K562 (cell line): ENCODE results near the gene MAPT. TPM values are rescaled to one million over a fixed set of nuclear protein-coding genes. Genes with fewer than 3 reads are reported as not detected.

Experiments used
- CLOCK ChIP-seq: fragments of 250-450 bp; sonication (Bioruptor Pico); IDR thresholded peaks from 2 replicates; pipeline ENCODE4 v1.4.0; 2020; ENCODE audit warnings: mild to moderate bottlenecking, moderate library complexity, borderline replicate concordance
- GTF2B ChIP-seq: IDR thresholded peaks from 2 replicates; pipeline ENCODE4 v1.6.1; 2011; ENCODE audit not compliant: insufficient read length; ENCODE audit errors: extremely low read depth
- MXI1 ChIP-seq: IDR thresholded peaks from 2 replicates; pipeline ENCODE4 v1.6.1; 2011; ENCODE audit warnings: low read depth, mild to moderate bottlenecking, improper control_type of control experiment, low read length
- NFRKB ChIP-seq: fragments of 450-650 bp; IDR thresholded peaks from 2 replicates; pipeline ENCODE4 v1.6.1; 2016; ENCODE audit warnings: low read depth
- PHB2 ChIP-seq: fragments of 450-650 bp; IDR thresholded peaks from 2 replicates; pipeline ENCODE4 v1.6.1; 2017; ENCODE audit warnings: low read depth
- RFX7 ChIP-seq: fragments of 250-450 bp; sonication (Bioruptor Pico); IDR thresholded peaks from 2 replicates; pipeline ENCODE4 v1.5.1; 2021; ENCODE audit warnings: mild to moderate bottlenecking
- SREBF2 ChIP-seq: sonication (generic); formaldehyde crosslinking; IDR thresholded peaks from 2 replicates; pipeline ENCODE4 v1.4.0; 2020; ENCODE audit warnings: mild to moderate bottlenecking, missing genetic modification reagents
- ZNF239 ChIP-seq: fragments of 250-450 bp; sonication (Bioruptor Pico); IDR thresholded peaks from 2 replicates; pipeline ENCODE4 v1.4.0; 2020; ENCODE audit warnings: mild to moderate bottlenecking
- ZNF280B ChIP-seq: fragments of 250-450 bp; sonication (Bioruptor Pico); IDR thresholded peaks from 2 replicates; pipeline ENCODE4 v1.5.1; 2021; ENCODE audit warnings: mild to moderate bottlenecking
- ZNF655 ChIP-seq: fragments of 250-450 bp; sonication (Bioruptor Pico); IDR thresholded peaks from 2 replicates; pipeline ENCODE4 v1.5.0; 2021
- polyA plus RNA-seq, 8 experiments: library from polyadenylated mRNA; depleted of rRNA in 4 of 8; stranded (reverse) in 5 of 8; unstranded in 3 of 8; fragments of >200 nt; fragmentation: Nextera tagmentation in 2 of 8; fragmentation: Illumina TruSeq in 1 of 8; extraction: Ambion mirVana in 2 of 8; extraction: Trizol in 1 of 8; gene quantifications; 2 replicates each; pipeline versions ENCODE4 v1.2.1 to v1.2.3, GENCODE V29; 2011 to 2014; ENCODE audit warnings: inconsistent platforms in 1 of 8, missing spikeins in 1 of 8
- total RNA-seq, 7 experiments: library from RNA; depleted of rRNA in 6 of 7; stranded (reverse); fragments of >200 nt in 6 of 7; fragmentation: Illumina TruSeq in 2 of 7; extraction: Trizol in 2 of 7; gene quantifications; 2 replicates each; pipeline versions ENCODE4 v1.2.1 to v1.2.3, GENCODE V29; 2011 to 2021; ENCODE audit warnings: low replicate concordance in 1 of 7

MAPT gene
- total and polyA plus RNA-seq, 9 of the 15 experiments (the other 6 are each of a cell fraction or from before 2014, with no cell fraction given): 0.04 to 1.1 (median 0.36) TPM

GRCh38 chr17:45976391-45976754, 82.0 kb downstream of the MAPT start (continued):
- TF ChIP-seq ZNF655 (CRISPR knock-in tag) (no peak), ZNF280B (CRISPR knock-in tag) (no peak), NFRKB (no peak), GTF2B (no peak), CLOCK (no peak), MXI1 (no peak), PHB2 (no peak), ZNF239 (CRISPR knock-in tag) (no peak), SREBF2 (CRISPR knock-in tag) (no peak), RFX7 (CRISPR knock-in tag) (no peak)
